GM12874 (cell line): ENCODE results near the gene PRR23E.

Experiments used
- TF ChIP-seq, protein P1 (sequence below): IDR thresholded peaks from 2 replicates; pipeline ENCODE4 v1.5.1; 2011; ENCODE audit warnings: low read depth, mild to moderate bottlenecking, control low read depth, low read length, moderate library complexity; ENCODE audit not compliant: insufficient read depth

The PRR23E gene

GRCh38 chr3:127151251-127151564, 41.7 kb upstream of the PRR23E start:
- TF ChIP-seq, protein P1, sequence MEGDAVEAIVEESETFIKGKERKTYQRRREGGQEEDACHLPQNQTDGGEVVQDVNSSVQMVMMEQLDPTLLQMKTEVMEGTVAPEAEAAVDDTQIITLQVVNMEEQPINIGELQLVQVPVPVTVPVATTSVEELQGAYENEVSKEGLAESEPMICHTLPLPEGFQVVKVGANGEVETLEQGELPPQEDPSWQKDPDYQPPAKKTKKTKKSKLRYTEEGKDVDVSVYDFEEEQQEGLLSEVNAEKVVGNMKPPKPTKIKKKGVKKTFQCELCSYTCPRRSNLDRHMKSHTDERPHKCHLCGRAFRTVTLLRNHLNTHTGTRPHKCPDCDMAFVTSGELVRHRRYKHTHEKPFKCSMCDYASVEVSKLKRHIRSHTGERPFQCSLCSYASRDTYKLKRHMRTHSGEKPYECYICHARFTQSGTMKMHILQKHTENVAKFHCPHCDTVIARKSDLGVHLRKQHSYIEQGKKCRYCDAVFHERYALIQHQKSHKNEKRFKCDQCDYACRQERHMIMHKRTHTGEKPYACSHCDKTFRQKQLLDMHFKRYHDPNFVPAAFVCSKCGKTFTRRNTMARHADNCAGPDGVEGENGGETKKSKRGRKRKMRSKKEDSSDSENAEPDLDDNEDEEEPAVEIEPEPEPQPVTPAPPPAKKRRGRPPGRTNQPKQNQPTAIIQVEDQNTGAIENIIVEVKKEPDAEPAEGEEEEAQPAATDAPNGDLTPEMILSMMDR: no peak

DNA sequence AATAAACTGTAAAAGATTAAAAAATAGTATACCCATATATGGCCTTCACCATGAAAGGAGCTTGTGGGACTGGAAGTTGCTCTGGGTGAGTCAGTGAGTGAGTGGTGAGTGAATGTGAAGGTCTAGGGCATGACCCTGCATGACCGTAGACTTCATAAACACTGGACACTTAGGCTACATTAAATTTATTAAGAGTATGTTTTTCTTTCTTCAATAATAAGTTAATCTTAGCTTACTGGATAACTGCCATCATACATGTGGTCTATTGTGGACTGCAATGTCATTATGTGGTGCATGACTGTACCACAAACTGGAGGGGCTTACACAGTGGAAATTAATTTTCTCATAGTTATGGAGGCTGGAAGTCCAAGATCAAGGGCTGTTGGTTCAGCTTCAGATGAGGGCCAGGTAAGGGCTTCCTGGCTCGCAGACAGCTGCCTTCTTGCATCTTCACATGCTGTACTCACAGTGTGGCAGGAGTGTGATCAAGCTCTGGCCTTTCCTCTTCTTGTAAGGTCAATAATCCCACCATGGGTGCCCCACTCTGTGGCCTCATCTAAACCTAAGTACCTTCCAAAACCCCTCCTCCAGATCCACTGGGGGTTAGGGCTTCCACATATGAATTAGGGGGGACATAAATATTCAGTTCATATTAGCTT, 40.8 kb upstream of the PRR23E start:
- TF ChIP-seq, protein P1: no peak

GRCh38 chr3:127152684-127153505, 40.0 kb upstream of the PRR23E start:
- TF ChIP-seq, protein P1: no peak

- TF ChIP-seq, protein P1: no peak
Observed at GRCh38 chr3:127153506-127153815, 39.5 kb upstream of the PRR23E start.

GRCh38 chr3:127156338-127157050, 36.4 kb upstream of the PRR23E start:
- TF ChIP-seq, protein P1: no peak

DNA sequence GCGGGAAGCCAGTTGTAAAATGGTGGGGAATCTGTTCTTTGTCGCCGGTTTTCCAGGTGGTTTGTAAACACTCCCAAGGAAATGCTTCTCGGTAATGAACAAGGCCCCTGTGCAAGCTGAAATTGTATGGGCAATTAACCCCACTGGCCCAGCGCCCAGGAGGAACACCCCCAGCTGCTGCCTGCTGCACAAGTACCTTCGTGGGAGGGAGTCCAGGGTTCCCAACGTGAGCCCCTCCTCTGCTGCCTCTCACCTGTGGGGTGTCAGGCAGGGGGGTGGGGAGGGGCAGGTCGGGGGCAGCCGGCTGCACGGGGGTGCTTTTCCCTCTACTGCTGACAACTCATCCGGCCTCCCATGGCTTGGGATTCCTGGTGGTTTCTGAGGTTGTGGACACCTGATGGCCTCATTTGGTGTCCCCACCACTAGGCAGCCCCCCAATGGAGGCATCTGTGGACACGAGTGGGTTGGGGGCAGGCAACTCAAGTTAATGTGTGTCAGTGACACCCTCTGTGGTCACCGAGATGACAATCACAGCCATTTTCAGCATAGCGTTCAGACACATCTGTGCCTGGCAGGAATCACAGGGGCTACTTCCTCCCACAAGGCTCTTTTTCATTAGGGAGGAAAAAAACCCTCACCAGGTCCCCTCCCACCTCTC, 35.6 kb upstream of the PRR23E start:
- TF ChIP-seq, protein P1: no peak
